GM19239 (cell line): ENCODE measurements around the gene ACTN2.

Source experiments
- DNase-seq: peaks from one replicate; pipeline ENCODE4 v3.0.0; 2011; ENCODE audit warnings: low spot score; ENCODE audit not compliant: insufficient read length
- FAIRE-seq: peaks from 2 replicates; lab custom pipeline; 2011; peaks lifted over from hg19 to GRCh38; lab: Jason Lieb, UNC

Gene ACTN2

GRCh38 chr1:236810018-236810417 is 123.7 kb downstream of the ACTN2 start:
- DNase-seq = no peak

GRCh38 chr1:236812334-236813030 is 126.2 kb downstream of the ACTN2 start:
- DNase-seq = no peak
- no peak for FAIRE-seq

More at GRCh38 chr1:236810018-236810417, 123.7 kb downstream of the ACTN2 start:
- no peak for FAIRE-seq
